ENCODE results near the gene NEXMIF. TPM values are rescaled to one million over a fixed set of nuclear protein-coding genes. Genes with fewer than 3 reads are reported as not detected.

The NEXMIF gene
- total RNA-seq, 4 donors from 2014 or later, result 0.32 to 1.0 (median 0.65) TPM

DNA sequence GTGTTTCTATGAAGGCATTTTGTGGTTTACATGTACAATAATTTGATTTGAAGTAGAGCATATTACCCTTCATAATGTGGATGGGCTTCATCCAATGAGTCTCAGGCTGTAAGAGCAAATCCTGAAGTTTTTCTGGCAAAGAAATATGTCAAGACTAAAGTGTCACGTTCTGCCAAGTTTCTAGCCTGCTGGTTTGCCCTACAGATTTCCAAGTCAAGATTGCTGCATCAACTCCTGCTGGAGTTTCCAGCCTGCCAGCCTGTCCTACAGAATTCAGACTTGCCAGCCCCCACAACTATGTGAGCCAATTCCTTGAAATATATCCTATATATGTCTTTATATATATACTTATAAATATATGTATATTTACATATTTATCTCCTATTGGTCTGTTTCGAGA lies 240.8 kb downstream of the NEXMIF start:
- no peak for ATAC-seq (ENCODE audit: low FRiP score)
- TF ChIP-seq, protein P1, sequence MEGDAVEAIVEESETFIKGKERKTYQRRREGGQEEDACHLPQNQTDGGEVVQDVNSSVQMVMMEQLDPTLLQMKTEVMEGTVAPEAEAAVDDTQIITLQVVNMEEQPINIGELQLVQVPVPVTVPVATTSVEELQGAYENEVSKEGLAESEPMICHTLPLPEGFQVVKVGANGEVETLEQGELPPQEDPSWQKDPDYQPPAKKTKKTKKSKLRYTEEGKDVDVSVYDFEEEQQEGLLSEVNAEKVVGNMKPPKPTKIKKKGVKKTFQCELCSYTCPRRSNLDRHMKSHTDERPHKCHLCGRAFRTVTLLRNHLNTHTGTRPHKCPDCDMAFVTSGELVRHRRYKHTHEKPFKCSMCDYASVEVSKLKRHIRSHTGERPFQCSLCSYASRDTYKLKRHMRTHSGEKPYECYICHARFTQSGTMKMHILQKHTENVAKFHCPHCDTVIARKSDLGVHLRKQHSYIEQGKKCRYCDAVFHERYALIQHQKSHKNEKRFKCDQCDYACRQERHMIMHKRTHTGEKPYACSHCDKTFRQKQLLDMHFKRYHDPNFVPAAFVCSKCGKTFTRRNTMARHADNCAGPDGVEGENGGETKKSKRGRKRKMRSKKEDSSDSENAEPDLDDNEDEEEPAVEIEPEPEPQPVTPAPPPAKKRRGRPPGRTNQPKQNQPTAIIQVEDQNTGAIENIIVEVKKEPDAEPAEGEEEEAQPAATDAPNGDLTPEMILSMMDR (IDR thresholded peaks at IDR 0.05), result no peak
- DNase-seq (ENCODE audit: low spot score), result no peak

Small RNAs within 50 kb of the gene (small RNA-seq; reads per million reads assigned to genes)
- gene AL139395.1, result not detected

Other genes starting within 250 kb of the NEXMIF start
- 10 to 100 TPM; 26.5 to 48.4 (median 42.4) TPM for gene ABCB7, start 230.8 kb upstream of the NEXMIF start, total RNA-seq

All from omental fat pad (tissue), 4 donors.